Measurements from ENCODE around the gene ARHGAP6.

DNA sequence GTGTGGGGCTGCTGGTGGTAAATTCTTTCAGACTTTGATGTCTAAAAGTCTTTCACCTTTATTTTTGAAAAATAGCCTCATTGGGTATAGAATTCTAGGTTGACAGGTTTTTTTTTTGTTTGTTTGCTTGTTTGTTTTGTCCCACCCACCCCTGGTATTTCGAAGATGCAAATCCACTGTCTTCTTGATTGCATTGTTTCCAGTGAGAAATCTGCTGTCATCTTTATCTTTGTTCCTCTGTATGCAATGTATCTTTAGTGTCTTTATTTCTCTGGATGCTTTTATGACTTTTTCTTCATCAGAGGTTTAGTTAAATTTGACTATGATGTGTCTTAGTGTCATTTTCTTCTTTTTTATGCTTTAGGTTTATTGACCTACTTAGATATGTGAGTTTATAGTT, 575.9 kb downstream of the ARHGAP6 start:
- TF ChIP-seq CTCF (IDR thresholded peaks at IDR 0.05) (no peak), EP300 (IDR thresholded peaks at IDR 0.05) (no peak)

All from upper lobe of left lung (tissue), 4 donors.